ENCODE measurements around the gene MYH7.

The MYH7 gene

DNA sequence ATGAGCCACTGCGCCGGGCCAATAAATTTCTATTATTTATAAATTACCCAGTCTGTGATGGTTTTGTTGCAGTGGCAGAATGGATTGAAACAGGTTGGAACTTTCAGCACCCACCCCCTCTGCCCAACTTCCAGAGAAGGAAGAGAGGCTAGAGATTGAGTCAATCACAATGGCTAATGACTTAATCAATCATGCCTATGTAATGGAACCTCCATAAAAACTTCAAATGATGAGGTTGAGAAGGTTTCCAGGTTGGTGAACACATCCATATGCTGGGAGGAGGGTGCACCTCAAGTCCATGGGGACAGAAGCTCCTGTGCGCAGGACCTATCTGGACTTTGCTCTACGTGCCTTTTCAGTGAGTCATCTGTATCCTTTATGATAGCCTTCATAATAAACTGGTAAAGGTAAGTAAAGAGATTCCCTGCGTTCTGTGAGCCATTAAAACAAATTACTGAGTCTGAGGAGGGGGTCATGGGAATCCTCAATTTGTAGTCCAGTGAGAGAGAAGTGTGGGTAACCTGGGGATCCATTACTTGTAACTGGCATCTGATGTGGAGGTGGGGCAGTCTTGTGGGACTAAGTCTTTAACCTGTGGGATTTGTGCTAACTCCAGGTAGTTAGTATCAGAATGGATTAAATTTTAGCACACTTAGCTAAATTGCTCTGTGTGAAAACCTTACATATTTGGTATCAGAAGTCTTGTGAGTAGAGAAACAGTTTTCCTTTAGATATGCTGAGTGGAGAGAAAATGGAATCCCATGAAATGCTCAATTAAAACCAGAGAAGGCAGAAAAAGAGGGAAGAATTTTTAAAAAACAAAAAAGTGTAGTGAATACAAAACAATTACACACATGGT lies 22.4 kb upstream of the MYH7 start:
- no peak for TF ChIP-seq GATA3 (IDR thresholded peaks at IDR 0.05; ENCODE audit: low read depth, low read length)
- no peak for TF ChIP-seq GATA2 (IDR thresholded peaks at IDR 0.05; ENCODE audit: low read depth, low read length)

GRCh38 chr14:23454445-23454856 lies 19.0 kb upstream of the MYH7 start:
- no peak for TF ChIP-seq GATA2 (IDR thresholded peaks at IDR 0.05; ENCODE audit: low read depth, low read length)
- TF ChIP-seq GATA3 (IDR thresholded peaks at IDR 0.05; ENCODE audit: low read depth, low read length): no peak

GRCh38 chr14:23452237-23452636 lies 16.8 kb upstream of the MYH7 start:
- TF ChIP-seq GATA3 (IDR thresholded peaks at IDR 0.05; ENCODE audit: low read depth, low read length): no peak
- no peak for TF ChIP-seq GATA2 (IDR thresholded peaks at IDR 0.05; ENCODE audit: low read depth, low read length)

GRCh38 chr14:23450379-23450778 lies 14.9 kb upstream of the MYH7 start:
- TF ChIP-seq GATA3 (IDR thresholded peaks at IDR 0.05; ENCODE audit: low read depth, low read length): no peak

GRCh38 chr14:23449314-23449713 lies 13.9 kb upstream of the MYH7 start:
- TF ChIP-seq GATA3 (IDR thresholded peaks at IDR 0.05; ENCODE audit: low read depth, low read length): no peak
- no peak for TF ChIP-seq GATA2 (IDR thresholded peaks at IDR 0.05; ENCODE audit: low read depth, low read length)

GRCh38 chr14:23447361-23448350 lies 12.2 kb upstream of the MYH7 start:
- TF ChIP-seq GATA3 (IDR thresholded peaks at IDR 0.05; ENCODE audit: low read depth, low read length) (no peak), GATA2 (IDR thresholded peaks at IDR 0.05; ENCODE audit: low read depth, low read length) (no peak)

DNA sequence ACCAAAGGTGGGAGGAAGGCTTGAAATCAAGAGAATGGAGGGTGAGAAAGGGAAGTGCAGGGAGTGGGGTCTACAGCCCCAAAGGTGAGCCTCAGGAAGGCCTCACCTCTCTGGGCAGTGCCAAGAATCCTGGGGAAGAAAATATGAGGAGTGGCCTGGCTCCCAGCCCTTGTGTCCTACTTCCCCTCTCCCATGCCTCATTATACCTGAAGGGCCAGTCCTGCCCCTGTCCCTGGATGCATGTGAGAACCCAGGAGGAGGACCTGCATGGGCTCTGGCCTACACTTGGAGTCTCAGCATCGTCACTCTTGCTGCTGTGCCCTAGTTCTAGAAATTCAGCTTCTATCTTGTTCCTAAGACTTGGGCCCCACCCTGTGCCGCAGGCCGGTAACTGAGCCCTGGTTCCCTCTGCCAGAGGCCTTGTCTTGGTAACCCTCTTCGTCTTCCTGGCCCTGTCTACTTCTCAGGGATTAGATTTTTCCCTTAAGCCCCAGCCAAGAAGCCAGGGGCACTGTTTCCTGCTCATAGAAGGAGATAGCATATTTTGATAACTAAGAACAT lies 10.9 kb upstream of the MYH7 start:
- TF ChIP-seq GATA3 (IDR thresholded peaks at IDR 0.05; ENCODE audit: low read depth, low read length): no peak
- TF ChIP-seq GATA2 (IDR thresholded peaks at IDR 0.05; ENCODE audit: low read depth, low read length): no peak

- TF ChIP-seq GATA3 (IDR thresholded peaks at IDR 0.05; ENCODE audit: low read depth, low read length) (no peak), GATA2 (IDR thresholded peaks at IDR 0.05; ENCODE audit: low read depth, low read length) (no peak)
These were observed 10.3 kb upstream of the MYH7 start for GRCh38 chr14:23445773-23446172.

GRCh38 chr14:23444314-23444713 lies 8.9 kb upstream of the MYH7 start:
- TF ChIP-seq GATA3 (IDR thresholded peaks at IDR 0.05; ENCODE audit: low read depth, low read length) (no peak), GATA2 (IDR thresholded peaks at IDR 0.05; ENCODE audit: low read depth, low read length) (no peak)

DNA sequence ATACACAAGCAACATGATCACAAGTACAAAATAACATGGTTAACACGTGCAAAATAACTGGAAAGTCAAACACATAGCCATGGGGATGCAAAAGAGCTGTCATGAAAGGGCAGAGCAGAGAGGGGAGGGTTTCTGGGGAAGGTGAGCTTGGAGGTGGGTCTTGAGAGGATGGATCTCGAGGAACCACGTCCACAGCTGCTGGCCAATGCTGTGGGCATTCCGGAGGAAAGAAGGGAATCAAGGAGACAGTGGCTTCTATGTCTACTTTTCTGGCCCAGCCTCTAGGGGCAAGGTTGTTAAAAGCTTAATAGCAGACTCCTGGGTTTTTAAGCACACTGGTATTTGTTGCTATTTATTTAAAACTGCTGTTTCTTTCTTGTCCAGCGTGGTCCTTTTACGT lies 8.4 kb upstream of the MYH7 start:
- no peak for TF ChIP-seq GATA3 (IDR thresholded peaks at IDR 0.05; ENCODE audit: low read depth, low read length)
- no peak for TF ChIP-seq GATA2 (IDR thresholded peaks at IDR 0.05; ENCODE audit: low read depth, low read length)

DNA sequence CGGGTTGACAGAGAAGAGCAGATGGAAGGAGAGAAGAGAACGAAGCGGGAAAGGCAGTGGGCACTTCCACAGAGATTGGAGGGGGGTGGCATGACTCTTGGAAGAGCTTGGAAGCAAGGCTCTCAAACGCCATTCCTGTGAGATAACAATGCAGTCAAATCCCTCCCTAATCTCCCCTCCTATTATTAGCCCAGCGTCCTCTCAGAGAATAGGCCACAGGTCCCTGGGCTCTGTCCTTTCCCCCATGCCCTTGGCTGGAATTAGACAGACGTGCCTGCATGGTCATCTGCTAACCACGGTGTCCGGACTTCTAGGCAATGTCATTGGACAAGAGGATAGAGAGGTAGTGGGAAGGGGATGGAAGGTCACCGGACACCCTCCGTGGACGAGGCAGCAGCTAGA lies 8.0 kb upstream of the MYH7 start:
- no peak for TF ChIP-seq GATA3 (IDR thresholded peaks at IDR 0.05; ENCODE audit: low read depth, low read length)
- TF ChIP-seq GATA2 (IDR thresholded peaks at IDR 0.05; ENCODE audit: low read depth, low read length): no peak

DNA sequence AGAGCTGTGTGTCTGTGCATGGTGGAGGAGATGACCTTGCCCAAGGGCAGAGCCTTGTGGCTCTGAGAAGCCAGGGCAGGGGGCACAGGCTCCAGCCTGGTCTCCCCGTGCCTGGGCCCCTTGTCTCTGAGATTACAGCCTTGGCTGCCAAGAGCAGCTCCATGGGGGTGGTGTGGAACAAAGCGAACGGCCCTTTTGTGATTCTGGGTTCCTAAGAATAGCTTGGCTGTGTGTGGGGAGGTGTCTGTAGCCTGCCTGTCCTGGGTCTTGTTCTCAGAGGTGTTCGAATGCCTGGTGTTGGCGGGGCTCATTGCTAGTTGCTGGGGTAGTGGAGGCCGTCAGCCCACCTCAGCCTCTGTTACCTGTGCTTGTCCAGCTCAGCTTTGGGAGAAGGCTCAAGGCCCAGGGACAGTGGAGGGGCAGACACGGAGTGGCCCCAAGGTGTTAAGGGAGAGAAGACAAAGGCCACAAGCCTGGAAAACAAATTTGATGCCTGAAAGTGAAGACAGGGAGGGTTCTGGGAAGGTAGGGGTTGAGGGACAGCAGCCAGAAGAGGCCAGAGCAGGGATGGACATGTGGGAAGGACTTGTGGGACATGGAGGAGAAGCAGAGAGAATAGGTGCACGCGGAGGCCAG lies 7.4 kb upstream of the MYH7 start:
- TF ChIP-seq GATA2 (IDR thresholded peaks at IDR 0.05; ENCODE audit: low read depth, low read length) (no peak), GATA3 (IDR thresholded peaks at IDR 0.05; ENCODE audit: low read depth, low read length) (no peak)

DNA sequence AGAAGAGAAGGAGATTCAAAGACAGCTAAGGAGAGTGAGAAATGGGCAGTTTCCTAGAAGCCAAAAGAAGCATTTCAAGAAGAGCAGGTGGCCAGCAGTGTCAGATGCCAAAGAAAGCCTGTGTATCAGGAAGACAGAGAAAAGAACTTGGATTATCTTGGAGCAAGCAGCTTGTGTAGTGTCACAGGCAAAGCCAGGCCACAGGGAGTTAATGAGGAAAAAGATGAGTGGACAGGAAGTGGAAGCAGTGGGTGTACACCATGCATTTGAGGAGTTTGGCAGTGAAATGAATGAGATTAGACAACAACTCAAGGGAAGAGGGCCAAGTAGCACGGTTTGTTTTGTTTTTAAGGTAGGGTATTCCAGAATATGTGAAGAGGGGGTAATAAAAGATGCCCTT lies 5.6 kb upstream of the MYH7 start:
- TF ChIP-seq GATA3 (IDR thresholded peaks at IDR 0.05; ENCODE audit: low read depth, low read length) (no peak), GATA2 (IDR thresholded peaks at IDR 0.05; ENCODE audit: low read depth, low read length) (no peak)

Data from SH-SY5Y (cell line).